8988T (cell line): ENCODE data around the gene ZHX3.
"Not testable (repeated sequence)": the region's sequence is repeated elsewhere in the genome, so short reads cannot be mapped to it uniquely, and the experiment has no call there.

ENCODE experiments used
- DNase-seq: peaks from one replicate; pipeline ENCODE4 v3.0.0; 2011

Gene ZHX3

GRCh38 chr20:41255655-41256054, 61.9 kb downstream of the ZHX3 start:
- DNase-seq, result no peak

DNA sequence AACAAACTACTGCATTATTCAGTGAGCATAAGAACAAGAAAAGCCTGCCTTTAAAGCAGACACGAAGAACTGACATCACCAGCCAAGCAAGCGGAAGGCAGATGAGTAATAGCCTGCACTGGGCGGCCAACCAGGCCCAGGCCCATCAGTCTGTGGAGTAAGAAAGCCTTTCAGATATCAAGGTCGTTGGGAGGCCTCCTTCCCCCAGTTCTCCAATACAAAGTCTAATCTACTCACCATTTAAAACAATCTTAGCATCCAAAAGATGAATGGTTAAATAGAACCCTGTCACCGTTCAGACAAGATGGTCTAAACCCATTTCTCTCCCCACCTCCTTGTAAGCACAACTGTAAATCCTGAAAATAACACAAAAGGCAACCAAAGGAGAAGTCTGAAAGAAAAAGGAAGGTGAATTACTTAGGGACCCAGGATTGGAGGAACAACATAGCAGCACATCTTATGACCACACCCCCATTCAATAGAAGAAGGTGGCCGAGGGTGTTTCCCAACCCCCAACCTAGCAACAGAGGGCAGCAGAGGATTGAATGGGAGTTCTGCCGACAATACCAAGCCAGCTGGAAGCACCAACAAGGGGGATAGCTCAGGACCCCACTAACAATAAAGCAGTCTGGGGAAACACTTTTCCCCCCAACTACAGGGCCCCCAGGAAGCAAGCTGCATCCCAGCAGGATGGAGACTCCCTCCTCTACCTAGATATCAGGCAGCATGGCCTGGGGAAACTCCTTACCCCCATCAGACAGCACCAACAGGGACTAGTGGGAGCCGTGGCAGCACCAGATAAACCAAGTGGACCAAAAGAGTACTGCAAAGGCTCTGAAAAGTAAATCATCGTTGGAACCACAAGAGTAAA, 67.9 kb downstream of the ZHX3 start:
- DNase-seq, result peak; percentile 31

GRCh38 chr20:41248368-41249024, 69.0 kb downstream of the ZHX3 start:
- no peak for DNase-seq

- DNase-seq, result no peak
Observed at GRCh38 chr20:41247523-41248367, 69.8 kb downstream of the ZHX3 start.

GRCh38 chr20:41245086-41245707, 72.3 kb downstream of the ZHX3 start:
- DNase-seq, result no peak

- no peak for DNase-seq
Observed at GRCh38 chr20:41242807-41243206, 74.7 kb downstream of the ZHX3 start.

GRCh38 chr20:41242352-41242751, 75.2 kb downstream of the ZHX3 start:
- no peak for DNase-seq

DNA sequence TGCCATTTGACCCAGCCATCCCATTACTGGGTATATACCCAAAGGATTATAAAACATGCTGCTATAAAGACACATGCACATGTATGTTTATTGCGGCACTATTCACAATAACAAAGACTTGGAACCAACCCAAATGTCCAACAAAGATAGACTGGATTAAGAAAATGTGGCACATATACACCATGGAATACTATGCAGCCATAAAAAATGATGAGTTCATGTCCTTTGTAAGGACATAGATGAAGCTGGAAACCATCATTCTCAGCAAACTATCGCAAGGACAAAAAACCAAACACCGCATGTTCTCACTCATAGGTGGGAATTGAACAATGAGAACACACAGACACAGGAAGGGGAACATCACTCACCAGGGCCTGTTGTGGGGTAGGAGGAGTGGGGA, 80.3 kb downstream of the ZHX3 start:
- not testable (repeated sequence) for DNase-seq

DNA sequence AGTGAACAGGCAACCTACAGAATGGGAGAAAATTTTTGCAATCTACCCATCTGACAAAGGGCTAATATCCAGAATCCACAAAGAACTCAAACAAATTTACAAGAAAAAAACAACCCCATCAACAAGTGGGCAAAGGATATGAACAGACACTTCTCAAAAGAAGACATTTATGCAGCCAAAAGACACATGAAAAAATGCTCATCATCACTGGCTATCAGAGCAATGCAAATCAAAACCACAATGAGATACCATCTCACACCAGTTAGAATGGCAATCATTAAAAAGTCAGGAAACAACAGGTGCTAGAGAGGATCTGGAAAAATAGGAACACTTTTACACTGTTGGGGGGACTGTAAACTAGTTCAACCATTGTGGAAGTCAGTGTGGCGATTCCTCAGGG, 80.7 kb downstream of the ZHX3 start:
- DNase-seq, result not testable (repeated sequence)

- no peak for DNase-seq
Observed at GRCh38 chr20:41234546-41234945, 83.0 kb downstream of the ZHX3 start.

DNA sequence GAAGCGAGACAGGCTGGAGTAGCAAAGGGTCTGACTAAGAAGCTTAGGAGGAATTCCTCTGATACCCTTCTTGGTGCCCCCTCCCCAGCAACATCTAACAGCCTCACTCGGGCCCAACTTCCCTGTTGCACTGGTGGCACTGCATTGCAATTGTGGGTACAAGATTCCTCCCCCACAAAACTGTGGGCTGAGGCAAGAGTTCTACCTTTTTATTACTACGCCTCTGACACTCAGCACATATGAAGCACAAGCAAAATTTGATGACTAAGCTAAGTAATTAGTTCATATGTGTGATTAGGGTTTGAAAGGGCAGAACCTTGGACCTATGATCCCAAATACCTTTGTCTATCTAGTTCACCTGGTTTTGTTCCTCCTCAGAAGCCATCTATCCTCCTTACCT, 83.5 kb downstream of the ZHX3 start:
- DNase-seq, result no peak

DNA sequence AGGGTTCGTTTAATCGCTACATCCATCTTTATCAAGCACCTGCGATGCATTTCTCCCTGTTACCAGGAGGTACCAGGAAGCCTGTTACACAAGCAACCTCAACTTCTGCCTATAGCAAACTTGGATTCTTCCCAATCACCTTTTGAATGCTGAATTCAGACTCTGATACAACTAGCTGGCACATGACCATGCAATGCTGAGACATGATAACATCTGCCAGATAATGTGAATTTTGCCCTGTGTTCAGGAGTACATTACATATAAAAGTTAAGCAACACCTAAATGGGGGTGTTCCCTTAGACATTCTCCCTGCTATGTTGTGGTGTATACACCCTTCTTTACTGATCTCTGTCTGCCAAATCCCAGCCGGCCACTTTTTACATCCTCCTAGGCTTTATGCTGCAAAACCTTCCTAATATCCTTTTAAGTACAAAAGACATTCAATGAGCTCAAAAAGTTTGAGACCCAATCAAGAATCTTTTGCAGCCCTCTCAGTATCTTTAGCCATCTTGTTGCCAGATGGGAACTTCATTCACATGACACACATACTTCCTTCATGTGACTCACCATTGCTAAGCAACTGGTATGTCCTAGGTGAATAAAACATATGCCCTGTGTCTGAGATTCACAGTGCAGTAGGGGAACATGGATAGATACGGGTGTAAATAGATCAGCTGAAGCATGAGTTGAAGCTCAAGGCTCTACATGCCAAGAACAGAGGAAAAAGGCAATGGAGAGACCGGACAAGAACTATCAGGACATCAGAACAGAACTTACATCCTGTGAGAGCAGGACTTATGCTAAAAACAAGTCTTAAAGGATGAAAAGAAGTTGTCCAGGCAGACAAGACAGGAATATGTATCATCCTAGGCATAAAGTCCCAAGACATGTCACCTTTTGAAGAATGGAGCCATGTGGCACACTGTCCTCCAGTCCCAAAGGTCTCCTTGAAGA, 84.3 kb downstream of the ZHX3 start:
- DNase-seq, result no peak

GRCh38 chr20:41231136-41231535, 86.4 kb downstream of the ZHX3 start:
- no peak for DNase-seq

DNA sequence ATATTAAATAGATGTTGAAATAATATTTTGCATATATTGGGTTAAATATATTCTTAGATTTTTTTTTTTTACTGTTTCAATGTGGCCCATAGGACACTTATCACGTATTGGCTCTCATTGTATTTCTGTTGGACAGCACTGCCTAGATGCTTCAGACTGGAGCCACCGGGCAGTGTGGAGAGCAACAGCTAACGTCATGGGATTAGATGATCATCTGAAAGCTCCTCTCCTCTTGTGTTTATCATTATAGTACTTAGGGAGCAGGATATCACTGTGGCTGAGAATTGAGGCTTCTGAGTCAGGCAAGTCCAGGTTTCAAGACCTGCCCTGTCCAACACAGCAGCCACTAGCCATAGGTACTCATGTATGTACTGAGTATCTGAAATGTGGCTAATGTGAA, 87.4 kb downstream of the ZHX3 start:
- no peak for DNase-seq

DNA sequence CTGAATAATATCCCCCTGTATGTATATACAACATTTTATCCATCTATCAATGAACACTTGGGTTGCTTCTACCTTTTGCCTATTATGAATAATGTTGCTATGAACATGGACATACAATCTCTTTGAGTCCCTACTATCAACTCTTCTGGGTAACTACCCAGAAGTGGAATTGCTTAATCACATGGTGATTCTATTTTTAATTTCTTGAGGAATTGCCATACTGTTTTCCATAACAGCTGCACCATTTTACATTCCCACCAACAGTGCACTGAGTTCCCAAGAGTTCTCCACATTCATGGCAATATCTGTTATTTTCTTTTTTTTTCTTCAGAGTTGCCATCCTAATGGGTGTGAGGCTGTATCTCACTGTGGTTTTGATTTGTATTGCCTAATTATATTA, 88.3 kb downstream of the ZHX3 start:
- DNase-seq, result no peak

DNA sequence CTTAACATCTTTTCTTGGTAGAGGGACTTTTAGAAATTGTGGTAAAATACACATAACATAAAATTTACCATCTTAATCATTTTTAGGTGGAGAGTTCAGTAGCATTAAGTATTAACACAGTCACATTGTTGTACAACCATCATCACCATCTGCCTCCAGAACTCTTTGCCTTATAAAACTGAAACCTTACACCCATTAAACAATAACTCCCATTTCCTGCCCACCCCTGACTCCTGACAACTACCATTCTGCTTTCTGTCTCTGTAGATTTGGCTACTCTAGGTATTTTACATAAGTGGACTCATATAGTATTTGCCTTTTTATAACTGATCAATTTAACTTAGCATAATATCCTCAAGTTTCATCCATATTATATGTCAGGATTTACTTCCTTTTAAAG, 88.7 kb downstream of the ZHX3 start:
- DNase-seq, result no peak

- no peak for DNase-seq
Observed at GRCh38 chr20:41226426-41226825, 91.1 kb downstream of the ZHX3 start.

DNA sequence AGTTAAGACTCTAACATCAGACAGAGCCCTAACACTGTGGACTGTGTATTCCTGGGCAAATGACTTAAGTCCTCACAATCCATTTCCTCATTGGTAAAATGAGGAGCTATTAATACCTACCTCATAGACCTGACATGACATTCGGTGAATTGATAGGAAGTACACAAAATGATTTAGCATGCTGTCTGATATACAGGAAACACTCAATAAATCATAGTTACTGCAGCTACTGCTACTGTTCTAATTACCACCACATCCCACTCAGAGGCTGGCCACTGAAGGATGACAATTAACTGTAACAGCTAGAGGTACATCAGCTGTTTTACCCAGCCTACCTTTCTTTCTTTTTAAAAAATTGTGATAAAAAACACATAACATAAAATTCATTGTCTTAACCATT, 92.4 kb downstream of the ZHX3 start:
- DNase-seq, result no peak

- no peak for DNase-seq
Observed at GRCh38 chr20:41224281-41224680, 93.2 kb downstream of the ZHX3 start.

GRCh38 chr20:41223112-41223511, 94.4 kb downstream of the ZHX3 start:
- no peak for DNase-seq

DNA sequence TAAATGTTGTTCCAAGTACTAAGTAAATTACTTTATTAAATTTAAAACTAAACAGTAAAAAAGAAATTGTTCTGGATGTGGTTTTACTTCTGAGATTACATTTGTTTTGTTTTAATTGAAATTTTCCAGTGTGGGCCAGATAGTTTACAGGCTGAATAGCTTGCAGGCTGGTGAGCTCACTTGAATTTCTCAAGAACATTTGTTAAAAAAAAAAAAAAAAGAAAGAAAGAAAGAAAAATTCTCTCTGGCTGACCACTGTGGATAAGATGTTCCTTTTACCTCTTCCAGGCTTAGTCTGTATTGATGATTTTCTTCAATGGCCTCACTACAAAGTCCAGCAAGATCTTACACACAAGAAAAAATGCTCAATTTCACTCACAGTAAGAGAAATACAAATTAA, 94.8 kb downstream of the ZHX3 start:
- DNase-seq, result no peak

GRCh38 chr20:41222296-41222695, 95.2 kb downstream of the ZHX3 start:
- no peak for DNase-seq
